Stimulated activated CD4-positive, alpha-beta T cell treated with anti-CD3 and anti-CD28 coated beads, TNF-alpha, amount 100 ng/mL, for 4 hours (primary cell): ENCODE results near the gene TMSB4X.
"Not testable (repeated sequence)": the region's sequence is repeated elsewhere in the genome, so short reads cannot be mapped to it uniquely, and the experiment has no call there.

ENCODE experiments used
- DNase-seq, 3 experiments: peaks; one replicate each; pipeline ENCODE4 v3.0.0-alpha.2; 2020; ENCODE audit warnings: low read depth in 3 of 3

TMSB4X gene

DNA sequence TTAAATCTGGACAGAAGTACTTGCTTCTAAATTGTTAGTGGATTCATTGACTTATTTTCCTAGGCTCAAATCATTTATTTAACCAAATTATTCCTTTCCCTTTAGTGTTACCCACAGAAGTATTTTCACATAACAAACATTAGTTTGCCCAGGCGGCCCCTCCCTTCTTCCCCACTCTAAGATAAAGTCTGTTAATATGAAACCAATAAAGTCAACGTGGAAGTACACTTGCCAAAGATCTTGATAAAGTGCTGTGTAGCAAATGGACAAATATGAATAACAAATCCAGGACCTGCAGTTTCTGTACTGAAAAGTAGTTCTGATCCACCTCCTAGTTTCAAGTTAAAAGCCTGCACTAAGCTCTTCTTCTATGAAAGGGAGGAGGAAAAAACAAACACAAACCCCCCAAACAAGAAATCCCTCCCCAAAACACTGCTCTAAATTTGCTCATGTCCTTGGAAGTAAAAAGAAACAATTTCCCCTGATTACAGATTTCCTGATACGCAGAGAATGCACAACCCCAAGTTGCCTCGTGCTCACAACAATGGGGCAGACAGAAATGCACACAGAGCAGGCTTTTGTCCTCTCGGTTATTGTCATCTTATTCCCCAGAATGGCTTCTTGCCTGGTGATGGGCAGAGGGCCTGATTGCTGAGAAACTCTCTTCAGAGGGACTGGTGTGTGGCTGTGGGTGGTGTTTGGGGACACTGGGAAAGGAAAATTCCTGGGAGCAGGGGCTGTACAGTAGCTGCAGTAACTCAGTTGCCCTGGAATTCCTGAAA is 23.2 kb downstream of the TMSB4X start:
- no peak for DNase-seq

DNA sequence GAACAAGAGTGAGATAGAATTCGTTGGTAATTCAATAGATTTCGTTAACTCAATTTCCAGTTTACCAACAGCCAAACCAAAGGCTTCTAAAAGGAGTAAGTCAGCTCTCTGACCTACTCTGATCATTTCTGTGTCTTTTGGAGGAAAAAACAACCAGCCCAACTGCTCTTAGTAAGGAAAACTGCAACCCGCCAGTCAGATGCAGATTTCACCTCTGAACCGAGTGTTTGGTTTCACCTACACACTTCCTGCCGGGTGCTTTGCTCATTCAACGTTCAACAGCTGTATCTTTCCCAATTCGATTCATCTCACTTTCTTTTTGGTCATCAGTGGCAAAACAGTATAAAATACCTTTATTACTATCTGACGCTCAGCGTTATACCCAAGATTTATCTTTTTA is 24.5 kb downstream of the TMSB4X start:
- no peak for DNase-seq

GRCh38 chrX:13000301-13000811 is 25.4 kb downstream of the TMSB4X start:
- DNase-seq, result no peak

- DNase-seq, result no peak
Observed at GRCh38 chrX:13001097-13001496, 26.2 kb downstream of the TMSB4X start.

- DNase-seq, result no peak
Observed at GRCh38 chrX:13001961-13002671, 27.2 kb downstream of the TMSB4X start.

GRCh38 chrX:13005661-13006473 is 31.0 kb downstream of the TMSB4X start:
- DNase-seq, result no peak

- DNase-seq, result no peak
Observed at GRCh38 chrX:13007519-13008188, 32.7 kb downstream of the TMSB4X start.

GRCh38 chrX:13008189-13008533 is 33.3 kb downstream of the TMSB4X start:
- no peak for DNase-seq

- DNase-seq, result no peak
Observed at GRCh38 chrX:13008851-13009250, 33.9 kb downstream of the TMSB4X start.

DNA sequence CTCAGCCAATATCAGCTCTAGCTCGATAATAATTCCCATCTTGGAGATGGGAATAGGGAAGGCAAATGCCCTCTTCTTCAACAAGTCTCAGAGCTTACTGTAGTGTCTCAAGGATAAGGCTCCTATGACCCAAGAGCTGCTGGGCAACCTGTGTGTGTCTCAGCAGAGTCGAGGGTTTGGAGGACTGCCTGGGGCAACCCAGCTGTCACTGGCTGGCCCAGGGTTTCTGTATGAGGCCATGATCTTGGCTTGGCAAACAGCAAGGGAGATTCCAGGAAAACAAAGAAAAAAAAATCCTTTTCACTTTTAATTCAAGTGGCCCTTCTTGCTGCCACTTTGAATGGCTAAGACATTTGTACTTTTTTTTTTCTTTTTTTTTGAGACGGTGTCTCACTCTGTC is 34.4 kb downstream of the TMSB4X start:
- no peak for DNase-seq

DNA sequence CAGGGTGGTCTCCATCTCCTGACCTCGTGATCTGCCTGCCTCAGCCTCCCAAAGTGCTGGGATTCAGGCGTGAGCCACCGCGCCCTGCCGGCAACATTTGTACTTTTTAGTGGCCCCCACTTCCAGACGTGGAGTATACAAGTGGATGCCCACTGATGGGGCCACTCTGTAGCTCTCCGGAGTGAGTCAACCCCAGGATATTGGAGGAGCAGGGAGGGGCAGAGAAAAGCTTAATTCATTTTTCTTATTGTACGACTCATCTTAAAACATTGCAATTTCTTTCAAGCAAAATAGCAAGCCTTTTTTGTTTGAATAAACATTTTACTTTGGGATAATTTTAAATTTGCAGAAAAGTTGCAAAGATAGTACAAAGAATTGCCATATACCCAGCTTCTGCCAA is 34.9 kb downstream of the TMSB4X start:
- DNase-seq, result no peak

- no peak for DNase-seq
Observed at GRCh38 chrX:13010546-13010945, 35.6 kb downstream of the TMSB4X start.

- no peak for DNase-seq
Observed at GRCh38 chrX:13013363-13014110, 38.6 kb downstream of the TMSB4X start.

DNA sequence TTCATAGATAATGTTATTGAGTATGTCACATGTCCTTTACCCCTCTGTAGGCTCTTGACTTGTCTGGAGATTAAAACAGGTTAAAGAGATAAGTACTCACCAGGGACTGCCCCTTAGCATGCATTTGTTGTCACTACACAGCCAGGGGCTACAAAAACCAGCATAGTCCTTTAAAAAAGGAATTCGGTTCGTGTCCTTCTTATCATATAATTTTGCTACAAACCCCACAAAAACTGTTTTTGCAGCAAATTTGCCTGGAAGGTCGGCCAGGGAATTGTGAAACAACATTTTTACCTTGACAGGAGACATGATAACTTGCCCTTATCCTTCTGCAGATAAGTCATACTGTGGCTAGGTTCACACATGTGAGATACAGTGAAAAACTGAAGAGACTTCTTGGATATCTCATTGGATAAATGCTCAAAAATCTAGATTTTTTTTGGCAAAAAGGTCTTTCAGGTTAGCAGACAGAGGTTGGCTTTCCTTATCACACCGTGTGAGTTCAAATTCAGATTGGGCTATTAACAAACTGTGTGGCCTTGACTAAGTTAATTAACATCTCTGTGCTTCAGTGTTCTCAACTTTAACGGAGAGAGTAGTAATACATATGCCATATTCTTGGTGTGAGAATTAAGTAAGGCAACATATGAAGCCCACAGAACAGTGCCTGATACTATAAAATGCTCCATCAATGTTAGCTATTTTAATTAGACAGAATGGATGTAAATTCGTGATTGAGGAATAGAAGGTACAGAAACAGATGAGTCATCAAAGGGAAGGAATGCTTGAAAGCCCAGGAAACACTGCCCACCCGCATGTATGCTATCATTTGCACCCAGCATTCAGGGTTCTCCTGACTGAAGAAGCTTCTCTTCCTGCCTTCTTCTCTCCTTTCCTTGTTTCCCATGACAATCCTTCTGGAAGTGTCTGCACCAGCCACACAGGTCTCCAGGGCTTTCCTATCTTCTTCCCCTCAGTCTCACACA is 39.5 kb downstream of the TMSB4X start:
- DNase-seq, result no peak

GRCh38 chrX:13015536-13016236 is 40.8 kb downstream of the TMSB4X start:
- no peak for DNase-seq

- DNase-seq, result not testable (repeated sequence)
Observed at GRCh38 chrX:13016731-13017130, 41.8 kb downstream of the TMSB4X start.

DNA sequence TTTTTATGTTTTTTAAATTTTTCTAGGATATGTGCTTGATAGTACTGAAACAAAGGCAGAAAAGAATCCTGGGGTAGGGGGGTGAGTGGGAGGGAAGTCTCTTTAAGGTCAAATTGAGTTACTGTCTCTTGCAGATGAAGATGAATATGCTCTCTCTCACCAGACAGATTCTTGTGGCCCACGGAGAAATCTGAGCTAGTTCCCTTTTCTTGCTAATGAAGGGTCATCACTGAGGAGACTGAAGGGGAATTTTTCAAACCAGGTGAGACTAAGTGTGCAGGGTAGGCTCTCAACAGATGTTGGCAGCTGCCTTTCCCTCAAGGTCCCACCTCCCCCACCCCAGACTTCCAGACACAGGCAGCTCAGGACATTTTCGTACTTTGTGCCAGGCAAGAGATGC is 48.0 kb downstream of the TMSB4X start:
- DNase-seq, result no peak

GRCh38 chrX:13023567-13023966 is 48.7 kb downstream of the TMSB4X start:
- no peak for DNase-seq

GRCh38 chrX:13023979-13024378 is 49.1 kb downstream of the TMSB4X start:
- no peak for DNase-seq
